HL-60 (cell line): ENCODE data around the gene DAB2IP.

Experiments used
- DNase-seq, 2 experiments: peaks; one replicate each; pipeline ENCODE4 v3.0.0-alpha.2; 2010 to 2020; ENCODE audit warnings: low read depth in 1 of 2, low spot score in 1 of 2
- H3K27ac ChIP-seq: fragments of 250-450 bp; sonication (Bioruptor Pico); replicated peaks from 2 replicates; pipeline ENCODE4 v1.5.1; 2020; ENCODE audit warnings: mild to moderate bottlenecking, moderate library complexity
- H3K27me3 ChIP-seq: fragments of 250-450 bp; sonication (Bioruptor Pico); 2 replicates; pipeline ENCODE4 v1.5.1; 2021; ENCODE audit warnings: mild to moderate bottlenecking, moderate library complexity; ENCODE audit not compliant: insufficient read depth, poor library complexity, severe bottlenecking
- H3K4me3 ChIP-seq: replicated peaks from 2 replicates; pipeline ENCODE4 v1.5.1; 2011; ENCODE audit warnings: mild to moderate bottlenecking, control low read depth, low read length; ENCODE audit not compliant: insufficient read depth
- GABPA ChIP-seq: IDR thresholded peaks from 2 replicates; pipeline ENCODE4 v1.6.1; 2012; ENCODE audit warnings: low read depth
- POLR2AphosphoS5 ChIP-seq: IDR thresholded peaks from 2 replicates; pipeline ENCODE4 v1.6.1; 2012; ENCODE audit warnings: low read depth
- SPI1 ChIP-seq: IDR thresholded peaks from 2 replicates; pipeline ENCODE4 v1.6.1; 2012; ENCODE audit warnings: low read depth, mild to moderate bottlenecking, borderline replicate concordance
- TF ChIP-seq, protein P1 (sequence below): IDR thresholded peaks from 2 replicates; pipeline ENCODE4 v1.6.1; 2012; ENCODE audit warnings: low read depth; ENCODE audit not compliant: insufficient replicate concordance
- TF ChIP-seq, protein P2 (sequence below): IDR thresholded peaks from one replicate; pipeline ENCODE4 v1.5.1; 2011; ENCODE audit warnings: low read length, control low read depth, inconsistent platforms; ENCODE audit not compliant: insufficient read depth

DAB2IP gene

DNA sequence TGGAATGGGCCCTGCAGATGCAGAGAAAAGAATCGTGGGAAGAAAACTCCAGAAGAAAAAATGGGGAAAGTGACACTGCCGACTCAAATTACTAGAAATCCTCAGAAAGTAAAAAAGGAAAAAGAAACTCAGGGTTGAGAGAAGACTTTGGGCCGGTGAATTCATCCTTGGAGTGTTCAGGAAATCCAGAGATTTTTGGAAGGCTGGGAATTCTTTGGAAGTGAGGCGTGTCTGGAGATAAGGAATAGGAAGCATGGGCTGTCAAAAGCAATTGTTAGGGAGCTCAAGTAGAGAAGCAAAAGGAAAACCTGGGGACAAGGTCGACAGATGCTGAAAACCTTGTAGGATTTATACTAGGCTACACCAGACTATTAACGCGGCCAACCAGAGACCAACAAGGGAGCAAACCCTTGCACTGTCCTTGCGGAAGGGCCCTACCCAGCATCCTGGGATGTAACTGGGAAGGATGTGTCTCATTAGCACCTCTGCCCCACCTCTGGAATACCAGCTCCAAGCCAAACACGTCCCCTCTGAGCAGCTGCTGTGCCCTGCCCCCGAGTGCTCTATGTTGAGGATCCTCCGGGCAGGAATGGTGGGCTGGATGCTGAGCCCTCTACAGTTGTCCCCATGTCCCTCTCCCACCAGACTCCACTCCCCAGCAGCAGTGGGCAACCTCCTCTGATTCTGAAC, 11.6 kb downstream of the DAB2IP start:
- H3K27me3 ChIP-seq: peaks cover 20% of the 10 kb centered on the region
- DNase-seq: no peak
- TF ChIP-seq POLR2AphosphoS5 (no peak), SPI1 (no peak), GABPA (no peak)
- TF ChIP-seq, protein P1, sequence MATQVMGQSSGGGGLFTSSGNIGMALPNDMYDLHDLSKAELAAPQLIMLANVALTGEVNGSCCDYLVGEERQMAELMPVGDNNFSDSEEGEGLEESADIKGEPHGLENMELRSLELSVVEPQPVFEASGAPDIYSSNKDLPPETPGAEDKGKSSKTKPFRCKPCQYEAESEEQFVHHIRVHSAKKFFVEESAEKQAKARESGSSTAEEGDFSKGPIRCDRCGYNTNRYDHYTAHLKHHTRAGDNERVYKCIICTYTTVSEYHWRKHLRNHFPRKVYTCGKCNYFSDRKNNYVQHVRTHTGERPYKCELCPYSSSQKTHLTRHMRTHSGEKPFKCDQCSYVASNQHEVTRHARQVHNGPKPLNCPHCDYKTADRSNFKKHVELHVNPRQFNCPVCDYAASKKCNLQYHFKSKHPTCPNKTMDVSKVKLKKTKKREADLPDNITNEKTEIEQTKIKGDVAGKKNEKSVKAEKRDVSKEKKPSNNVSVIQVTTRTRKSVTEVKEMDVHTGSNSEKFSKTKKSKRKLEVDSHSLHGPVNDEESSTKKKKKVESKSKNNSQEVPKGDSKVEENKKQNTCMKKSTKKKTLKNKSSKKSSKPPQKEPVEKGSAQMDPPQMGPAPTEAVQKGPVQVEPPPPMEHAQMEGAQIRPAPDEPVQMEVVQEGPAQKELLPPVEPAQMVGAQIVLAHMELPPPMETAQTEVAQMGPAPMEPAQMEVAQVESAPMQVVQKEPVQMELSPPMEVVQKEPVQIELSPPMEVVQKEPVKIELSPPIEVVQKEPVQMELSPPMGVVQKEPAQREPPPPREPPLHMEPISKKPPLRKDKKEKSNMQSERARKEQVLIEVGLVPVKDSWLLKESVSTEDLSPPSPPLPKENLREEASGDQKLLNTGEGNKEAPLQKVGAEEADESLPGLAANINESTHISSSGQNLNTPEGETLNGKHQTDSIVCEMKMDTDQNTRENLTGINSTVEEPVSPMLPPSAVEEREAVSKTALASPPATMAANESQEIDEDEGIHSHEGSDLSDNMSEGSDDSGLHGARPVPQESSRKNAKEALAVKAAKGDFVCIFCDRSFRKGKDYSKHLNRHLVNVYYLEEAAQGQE: no peak
- TF ChIP-seq, protein P2, sequence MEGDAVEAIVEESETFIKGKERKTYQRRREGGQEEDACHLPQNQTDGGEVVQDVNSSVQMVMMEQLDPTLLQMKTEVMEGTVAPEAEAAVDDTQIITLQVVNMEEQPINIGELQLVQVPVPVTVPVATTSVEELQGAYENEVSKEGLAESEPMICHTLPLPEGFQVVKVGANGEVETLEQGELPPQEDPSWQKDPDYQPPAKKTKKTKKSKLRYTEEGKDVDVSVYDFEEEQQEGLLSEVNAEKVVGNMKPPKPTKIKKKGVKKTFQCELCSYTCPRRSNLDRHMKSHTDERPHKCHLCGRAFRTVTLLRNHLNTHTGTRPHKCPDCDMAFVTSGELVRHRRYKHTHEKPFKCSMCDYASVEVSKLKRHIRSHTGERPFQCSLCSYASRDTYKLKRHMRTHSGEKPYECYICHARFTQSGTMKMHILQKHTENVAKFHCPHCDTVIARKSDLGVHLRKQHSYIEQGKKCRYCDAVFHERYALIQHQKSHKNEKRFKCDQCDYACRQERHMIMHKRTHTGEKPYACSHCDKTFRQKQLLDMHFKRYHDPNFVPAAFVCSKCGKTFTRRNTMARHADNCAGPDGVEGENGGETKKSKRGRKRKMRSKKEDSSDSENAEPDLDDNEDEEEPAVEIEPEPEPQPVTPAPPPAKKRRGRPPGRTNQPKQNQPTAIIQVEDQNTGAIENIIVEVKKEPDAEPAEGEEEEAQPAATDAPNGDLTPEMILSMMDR: no peak
- H3K4me3 ChIP-seq: no peak overlapping the region
- no peak overlapping the region for H3K27ac ChIP-seq

DNA sequence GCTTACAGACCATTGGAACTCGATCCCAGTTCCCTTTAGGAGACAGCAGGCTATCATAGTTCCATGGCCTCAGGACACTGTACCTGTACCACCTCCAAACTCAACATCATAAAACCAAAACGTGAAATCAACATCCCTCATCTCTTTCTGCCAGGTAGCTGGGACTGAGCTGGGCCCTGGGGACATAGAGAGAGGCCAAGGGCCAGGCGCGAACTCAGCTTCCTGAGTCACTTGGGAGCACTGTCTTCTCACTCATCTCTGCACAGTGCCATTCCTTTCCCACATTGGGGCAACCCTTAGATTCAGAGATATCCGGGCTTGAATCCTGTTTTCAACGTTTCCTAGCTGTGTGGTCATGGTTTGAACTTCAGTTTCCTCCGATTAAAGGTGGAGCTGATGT, 12.2 kb downstream of the DAB2IP start:
- DNase-seq: no peak
- no peak overlapping the region for H3K4me3 ChIP-seq
- H3K27me3 ChIP-seq: peaks cover 20% of the 10 kb centered on the region
- H3K27ac ChIP-seq: no peak overlapping the region
- TF ChIP-seq SPI1 (no peak), GABPA (no peak), POLR2AphosphoS5 (no peak)
- TF ChIP-seq, protein P2: no peak
- TF ChIP-seq, protein P1: no peak

DNA sequence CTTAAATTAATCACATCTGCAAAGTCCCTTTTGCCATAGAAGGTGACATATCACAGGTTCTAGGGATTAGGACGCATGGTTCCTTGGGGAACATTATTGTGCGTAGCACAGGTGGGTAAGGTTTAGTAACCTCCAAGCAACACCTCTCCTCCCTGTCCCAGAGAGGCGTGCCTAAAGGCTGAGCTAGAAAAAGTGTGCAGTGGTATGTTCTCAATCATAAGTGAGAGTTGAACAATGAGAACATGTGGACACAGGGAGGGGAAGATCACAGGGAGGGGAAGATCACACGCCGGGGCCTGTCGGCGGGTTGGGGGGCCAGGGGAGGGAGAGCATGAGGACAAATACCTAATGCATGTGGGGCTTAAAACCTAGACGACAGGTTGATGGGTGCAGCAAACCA, 14.9 kb downstream of the DAB2IP start:
- H3K27me3 ChIP-seq: peaks cover 20% of the 10 kb centered on the region
- no peak for DNase-seq
- no peak overlapping the region for H3K4me3 ChIP-seq
- H3K27ac ChIP-seq: no peak overlapping the region
- TF ChIP-seq GABPA: no peak

DNA sequence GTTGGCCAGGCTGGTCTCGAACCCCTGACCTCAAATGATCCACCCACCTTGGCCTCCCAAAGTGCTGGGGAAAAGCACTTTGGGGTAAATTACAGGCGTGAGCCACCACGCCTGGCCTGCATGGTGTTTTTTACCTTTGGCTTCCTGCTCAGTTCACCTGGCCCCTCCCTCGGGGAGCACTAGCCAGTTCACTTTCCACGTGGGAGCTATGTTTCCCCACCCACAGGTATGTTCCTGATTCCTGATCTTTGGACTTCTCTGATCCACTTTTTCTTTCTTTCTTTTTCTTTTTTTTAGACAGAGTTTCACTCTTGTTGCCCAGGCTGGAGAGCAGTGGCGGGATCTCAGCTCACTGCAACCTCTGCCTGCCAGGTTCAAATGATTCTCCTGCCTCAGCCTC, 15.8 kb downstream of the DAB2IP start:
- Histone ChIP-seq H3K4me3 (no peak overlapping the region), H3K27ac (no peak overlapping the region), H3K27me3 (peaks cover 24% of the 10 kb centered on the region)
- DNase-seq: no peak
- TF ChIP-seq, protein P1: no peak
- TF ChIP-seq SPI1: no peak
- TF ChIP-seq, protein P2: no peak
- TF ChIP-seq POLR2AphosphoS5: no peak
- no peak for TF ChIP-seq GABPA
